Choroid plexus epithelial cell (primary cell): Measurements from ENCODE around the gene FGD5.

Source experiments
- DNase-seq: peaks from one replicate; pipeline ENCODE4 v3.0.0-alpha.2; 2010; ENCODE audit warnings: low read depth
- H3K4me3 ChIP-seq: 2 replicates; pipeline ENCODE4 v1.5.1; 2011; ENCODE audit warnings: low read depth, mild to moderate bottlenecking, control low read depth, low read length, moderate library complexity
- CTCF ChIP-seq: conservative IDR thresholded peaks from 2 replicates; pipeline ENCODE4 v1.5.1; 2011; ENCODE audit warnings: low read depth, mild to moderate bottlenecking, control low read depth, inconsistent platforms, low read length, moderate library complexity

FGD5 gene

DNA sequence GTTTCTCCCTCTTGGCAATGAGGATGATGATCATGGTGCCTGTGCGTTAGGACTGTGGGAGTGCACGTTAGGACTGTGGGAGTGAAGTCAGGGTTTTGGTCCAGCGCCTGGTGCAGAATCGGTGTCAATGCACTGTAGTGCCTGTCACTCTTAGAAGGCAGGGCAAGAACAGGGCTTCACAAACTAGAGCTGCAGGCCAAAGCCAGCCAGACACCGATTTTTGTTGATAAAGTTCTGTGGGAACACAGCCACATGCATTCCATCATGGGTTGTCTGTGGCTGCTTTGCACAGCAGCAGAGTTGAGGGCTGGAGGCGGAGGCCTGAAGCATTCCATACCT, 96.0 kb downstream of the FGD5 start:
- H3K4me3 ChIP-seq: no peak overlapping the region
- DNase-seq: no peak
- no peak for TF ChIP-seq CTCF

DNA sequence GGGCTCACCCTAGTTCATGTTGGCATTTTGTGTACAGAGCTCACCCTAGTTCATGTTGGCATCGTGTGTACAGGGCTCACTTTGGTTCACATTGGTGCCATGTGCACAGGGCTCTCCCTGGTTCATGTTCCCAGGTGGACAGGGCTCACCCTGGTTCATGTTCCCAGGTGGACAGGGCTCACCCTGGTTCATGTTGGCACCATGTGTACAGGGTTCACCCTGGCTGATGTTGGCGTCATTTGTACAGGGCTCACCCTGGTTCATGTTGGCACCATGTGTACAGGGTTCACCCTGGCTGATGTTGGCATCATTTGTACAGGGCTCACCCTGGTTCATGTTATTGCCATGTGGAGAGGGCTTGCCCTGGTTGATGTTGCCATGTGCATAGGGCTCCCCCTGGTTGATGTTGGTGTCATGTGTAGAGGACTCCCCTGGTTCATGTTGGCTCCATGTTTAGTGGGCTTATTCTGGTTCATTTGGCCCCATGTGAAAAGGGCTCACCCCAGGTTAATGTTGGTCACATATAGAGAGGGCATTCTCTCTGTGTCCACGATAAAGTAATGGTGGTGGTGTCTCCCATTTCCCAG, 97.0 kb downstream of the FGD5 start:
- peak; percentile 28 for TF ChIP-seq CTCF
- no peak for DNase-seq
- H3K4me3 ChIP-seq: no peak overlapping the region

DNA sequence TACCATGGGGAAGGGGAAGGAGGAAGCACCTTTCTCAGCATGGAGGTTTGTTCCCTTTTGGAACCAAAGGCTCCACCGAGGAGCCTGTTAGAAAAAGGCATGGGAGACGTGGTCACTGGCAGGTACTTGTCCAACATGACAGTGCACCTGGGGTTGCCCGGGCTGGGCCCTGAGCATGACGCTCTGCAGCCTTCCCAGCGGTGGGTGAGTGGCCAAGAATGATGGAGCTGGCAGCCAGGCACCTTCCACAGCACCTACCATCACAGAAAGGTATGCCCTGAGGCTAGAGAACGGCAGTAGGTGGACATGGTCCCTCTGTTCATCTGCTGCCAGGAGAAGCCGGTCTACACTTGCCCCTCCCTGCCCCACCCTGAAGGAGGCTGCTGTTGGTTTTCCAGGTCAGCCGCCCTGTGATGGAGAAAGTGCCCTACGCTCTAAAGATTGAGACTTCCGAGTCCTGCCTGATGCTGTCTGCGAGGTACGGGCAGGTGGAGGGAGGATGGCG, 99.6 kb downstream of the FGD5 start:
- no peak overlapping the region for H3K4me3 ChIP-seq
- TF ChIP-seq CTCF: no peak
- no peak for DNase-seq

DNA sequence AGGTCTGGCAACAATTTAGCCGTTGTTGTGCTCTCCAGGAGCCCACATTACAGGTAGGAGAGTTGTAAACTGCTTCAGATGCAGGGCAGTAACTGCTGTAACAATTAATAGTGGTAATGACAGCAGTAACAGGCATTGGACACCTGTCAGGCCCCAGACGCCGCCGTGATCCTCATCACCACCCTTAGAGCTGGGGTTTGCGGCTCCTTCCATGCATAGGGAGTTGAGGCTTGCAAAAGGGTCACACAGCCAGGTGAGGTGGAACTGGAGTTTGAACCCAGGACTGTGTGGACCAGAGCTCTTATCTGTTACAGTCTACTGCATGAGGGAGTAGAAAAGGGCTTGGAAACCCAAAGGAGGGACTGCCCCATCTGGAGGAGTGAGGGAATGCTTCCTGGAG, 101.8 kb downstream of the FGD5 start:
- TF ChIP-seq CTCF: no peak
- no peak overlapping the region for H3K4me3 ChIP-seq
- DNase-seq: no peak

- TF ChIP-seq CTCF: peak; percentile 94
Measured at GRCh38 chr3:14921034-14921616, 102.4 kb downstream of the FGD5 start.

GRCh38 chr3:14921811-14922705, 103.3 kb downstream of the FGD5 start:
- no peak for DNase-seq
- no peak overlapping the region for H3K4me3 ChIP-seq
- no peak for TF ChIP-seq CTCF

More at GRCh38 chr3:14921034-14921616, 102.4 kb downstream of the FGD5 start:
- H3K4me3 ChIP-seq: no peak overlapping the region
- peak; percentile 93 for DNase-seq

DNA sequence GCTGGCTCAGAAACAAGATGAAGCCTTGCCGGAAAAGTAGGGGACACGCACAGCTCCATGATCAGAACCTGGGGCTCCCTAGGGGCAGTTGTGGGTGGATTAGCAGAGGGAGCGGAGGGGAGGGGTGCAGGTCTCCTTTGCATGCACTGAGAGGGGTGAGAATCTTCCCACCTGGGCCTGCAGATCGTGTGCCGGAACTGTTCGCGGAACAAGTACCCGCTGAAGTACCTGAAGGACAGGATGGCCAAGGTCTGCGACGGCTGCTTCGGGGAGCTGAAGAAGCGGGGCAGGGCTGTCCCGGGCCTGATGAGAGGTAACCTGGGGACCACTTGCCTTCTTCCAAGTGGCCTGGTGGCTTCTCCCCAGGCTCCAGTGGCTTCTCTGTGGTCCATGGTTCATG, 104.1 kb downstream of the FGD5 start:
- TF ChIP-seq CTCF: no peak
- no peak for DNase-seq
- no peak overlapping the region for H3K4me3 ChIP-seq
